22Rv1 (cell line): ENCODE results near the gene HEMK1.

Experiments used
- H3K27ac ChIP-seq: fragments of 450-650 bp; 2 replicates; pipeline ENCODE4 v1.5.1; 2017
- ZFX ChIP-seq: fragments of 450-650 bp; IDR thresholded peaks from 2 replicates; pipeline ENCODE4 v1.6.1; 2017; ENCODE audit warnings: antibody characterized with exemption, borderline replicate concordance
- TF ChIP-seq, protein P1 (sequence below): fragments of 450-650 bp; IDR thresholded peaks from 2 replicates; pipeline ENCODE4 v1.5.1; 2017; ENCODE audit warnings: mild to moderate bottlenecking

Gene HEMK1

DNA sequence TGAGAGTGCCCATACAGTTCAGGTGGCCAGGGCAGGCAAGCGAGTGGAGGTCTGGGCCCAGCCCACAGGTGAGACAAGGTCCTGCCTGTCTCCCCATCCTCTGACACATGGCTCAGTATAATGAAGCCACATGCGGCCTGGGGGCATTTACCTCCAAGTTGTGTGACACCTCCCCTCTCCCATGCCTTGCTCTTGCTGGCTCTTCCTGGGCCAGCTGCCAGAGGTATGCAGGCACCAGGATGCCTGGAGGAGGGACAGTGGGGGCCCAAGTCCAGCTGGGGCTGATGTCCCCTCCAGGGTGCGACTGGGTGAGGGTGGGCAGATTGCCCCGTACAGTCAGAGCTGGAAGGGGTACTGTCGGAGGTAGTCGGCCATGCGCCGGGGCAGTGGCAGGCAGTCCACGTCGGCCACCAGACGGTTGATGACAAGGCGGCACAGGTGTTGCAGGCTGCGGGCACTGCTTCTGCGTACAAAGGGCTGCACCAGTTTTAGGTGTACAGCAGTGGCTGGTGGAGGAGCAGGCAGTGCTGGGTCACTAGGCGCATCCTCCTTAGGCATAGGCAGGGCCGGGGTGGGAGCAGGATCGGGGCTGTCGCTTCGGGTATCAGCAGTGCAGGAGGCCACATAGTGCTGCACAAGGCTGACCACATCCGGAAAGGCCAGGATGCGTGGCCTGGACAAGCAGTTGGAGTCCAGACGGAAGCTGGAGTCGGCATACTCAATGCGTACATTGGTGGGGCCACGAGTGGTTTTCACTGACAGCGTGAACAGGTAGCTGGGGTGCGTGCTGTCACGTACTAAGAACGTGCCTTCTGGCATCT, 38.2 kb downstream of the HEMK1 start:
- no peak for TF ChIP-seq ZFX
- TF ChIP-seq, protein P1, sequence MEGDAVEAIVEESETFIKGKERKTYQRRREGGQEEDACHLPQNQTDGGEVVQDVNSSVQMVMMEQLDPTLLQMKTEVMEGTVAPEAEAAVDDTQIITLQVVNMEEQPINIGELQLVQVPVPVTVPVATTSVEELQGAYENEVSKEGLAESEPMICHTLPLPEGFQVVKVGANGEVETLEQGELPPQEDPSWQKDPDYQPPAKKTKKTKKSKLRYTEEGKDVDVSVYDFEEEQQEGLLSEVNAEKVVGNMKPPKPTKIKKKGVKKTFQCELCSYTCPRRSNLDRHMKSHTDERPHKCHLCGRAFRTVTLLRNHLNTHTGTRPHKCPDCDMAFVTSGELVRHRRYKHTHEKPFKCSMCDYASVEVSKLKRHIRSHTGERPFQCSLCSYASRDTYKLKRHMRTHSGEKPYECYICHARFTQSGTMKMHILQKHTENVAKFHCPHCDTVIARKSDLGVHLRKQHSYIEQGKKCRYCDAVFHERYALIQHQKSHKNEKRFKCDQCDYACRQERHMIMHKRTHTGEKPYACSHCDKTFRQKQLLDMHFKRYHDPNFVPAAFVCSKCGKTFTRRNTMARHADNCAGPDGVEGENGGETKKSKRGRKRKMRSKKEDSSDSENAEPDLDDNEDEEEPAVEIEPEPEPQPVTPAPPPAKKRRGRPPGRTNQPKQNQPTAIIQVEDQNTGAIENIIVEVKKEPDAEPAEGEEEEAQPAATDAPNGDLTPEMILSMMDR = no peak
- no peak overlapping the region for H3K27ac ChIP-seq

DNA sequence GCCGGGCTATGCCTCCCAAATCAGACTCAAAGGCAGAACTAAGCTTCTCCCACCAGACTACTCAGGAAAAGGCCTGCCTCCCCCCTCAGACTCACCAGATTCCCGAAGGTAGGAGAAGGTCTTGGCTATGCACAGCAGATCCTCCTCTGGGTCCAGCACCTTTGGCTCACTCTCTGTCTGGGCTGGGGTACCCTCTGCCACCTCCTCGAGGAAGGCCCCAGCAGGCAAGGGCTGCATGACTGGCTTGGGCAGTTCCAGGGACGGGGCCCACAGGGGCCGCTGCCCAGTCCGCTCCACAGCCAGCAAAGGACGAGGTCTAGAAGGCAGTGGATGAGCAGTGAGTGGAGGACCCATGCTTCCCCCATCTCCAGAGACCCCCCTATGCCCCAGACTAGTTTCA, 39.0 kb downstream of the HEMK1 start:
- H3K27ac ChIP-seq = no peak overlapping the region
- TF ChIP-seq, protein P1 = no peak
- no peak for TF ChIP-seq ZFX

DNA sequence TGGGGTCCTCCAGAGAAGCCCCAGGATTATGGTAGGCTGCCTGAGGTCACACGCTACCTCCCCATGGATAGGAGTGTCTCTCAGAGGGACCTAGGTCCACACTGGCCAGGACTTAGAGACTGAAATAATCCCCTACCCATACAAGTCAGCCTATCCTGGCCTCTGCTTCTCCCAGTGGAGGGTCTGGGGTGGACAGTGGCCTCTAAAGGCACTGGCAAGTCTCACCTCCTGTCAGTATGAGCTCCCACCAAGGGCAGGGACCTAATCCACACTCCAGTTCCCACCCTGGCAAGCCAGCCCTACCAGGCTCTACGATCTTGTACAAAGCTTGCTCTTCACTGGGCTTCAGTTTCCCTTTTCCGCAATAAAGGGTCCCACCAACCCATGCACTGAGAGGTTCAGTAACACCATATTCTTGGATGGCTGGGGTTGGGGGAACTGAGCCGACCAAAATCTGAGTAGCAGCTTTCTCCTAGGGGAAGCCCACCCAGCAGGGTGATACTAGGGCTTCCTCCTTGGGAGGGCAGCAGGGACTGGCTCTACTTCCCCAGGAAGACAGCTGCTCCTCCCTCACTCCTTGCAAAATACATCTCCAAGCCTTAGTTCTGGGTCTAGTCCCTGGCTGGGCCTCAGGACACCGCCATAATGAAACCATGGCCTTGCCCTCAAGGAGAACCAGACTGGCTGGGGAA, 39.9 kb downstream of the HEMK1 start:
- no peak overlapping the region for H3K27ac ChIP-seq
- TF ChIP-seq, protein P1 = no peak
- TF ChIP-seq ZFX = no peak

DNA sequence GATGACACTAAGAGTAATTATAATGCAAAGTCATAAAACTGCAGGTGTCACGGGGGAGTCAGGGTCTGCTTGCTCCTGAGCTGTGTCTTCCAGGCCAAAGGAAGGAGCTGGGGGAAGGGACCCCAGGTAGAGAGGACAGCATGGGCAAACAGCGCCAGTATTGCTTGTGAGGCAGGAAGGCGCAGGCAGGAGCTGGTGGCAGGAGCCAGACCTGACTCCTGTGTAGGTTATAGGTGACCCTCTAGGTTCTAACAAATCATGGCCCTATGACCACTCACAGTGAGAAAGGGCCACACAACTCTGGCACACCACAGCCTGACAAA, 40.4 kb downstream of the HEMK1 start:
- TF ChIP-seq, protein P1 = no peak
- TF ChIP-seq ZFX = no peak
- H3K27ac ChIP-seq = no peak overlapping the region

DNA sequence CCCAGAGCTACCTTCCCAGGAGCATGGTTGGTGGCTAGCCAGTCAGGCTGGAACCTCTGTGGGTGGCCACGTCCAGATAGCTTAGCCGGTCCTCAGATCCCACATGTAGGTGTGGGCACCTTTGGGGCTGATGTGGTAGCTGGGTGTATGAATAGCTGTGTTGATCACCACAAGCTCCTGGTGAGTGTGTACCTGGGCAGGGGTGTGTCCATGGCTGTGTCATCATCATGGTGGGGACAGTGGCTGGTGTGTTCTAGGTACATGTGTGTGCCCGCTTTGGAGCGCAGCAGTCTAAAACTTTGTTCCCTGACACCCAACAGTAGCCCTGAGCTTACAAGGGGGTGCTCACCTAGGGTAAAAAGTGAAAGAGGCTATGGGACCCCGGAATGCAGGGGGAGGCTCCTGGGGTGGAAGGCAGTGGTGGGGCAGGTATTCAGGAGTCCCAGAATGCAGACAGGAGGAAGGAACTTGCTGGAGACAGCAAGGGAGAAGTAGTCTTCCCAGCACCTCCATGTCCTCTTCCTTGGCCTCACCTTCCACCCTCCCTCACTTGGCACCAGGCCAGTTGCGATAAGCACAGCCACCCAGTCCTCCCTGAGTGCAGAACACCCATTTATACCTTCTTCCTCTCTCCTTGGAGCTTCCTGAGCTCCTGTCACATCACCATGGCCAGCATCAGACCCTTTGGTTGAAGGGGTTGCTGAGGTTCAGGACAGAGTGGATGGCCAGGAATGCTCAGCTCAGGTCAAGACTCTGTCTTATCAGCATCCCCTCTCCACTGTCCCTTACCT, 41.1 kb downstream of the HEMK1 start:
- H3K27ac ChIP-seq = no peak overlapping the region
- TF ChIP-seq, protein P1 = no peak
- no peak for TF ChIP-seq ZFX

DNA sequence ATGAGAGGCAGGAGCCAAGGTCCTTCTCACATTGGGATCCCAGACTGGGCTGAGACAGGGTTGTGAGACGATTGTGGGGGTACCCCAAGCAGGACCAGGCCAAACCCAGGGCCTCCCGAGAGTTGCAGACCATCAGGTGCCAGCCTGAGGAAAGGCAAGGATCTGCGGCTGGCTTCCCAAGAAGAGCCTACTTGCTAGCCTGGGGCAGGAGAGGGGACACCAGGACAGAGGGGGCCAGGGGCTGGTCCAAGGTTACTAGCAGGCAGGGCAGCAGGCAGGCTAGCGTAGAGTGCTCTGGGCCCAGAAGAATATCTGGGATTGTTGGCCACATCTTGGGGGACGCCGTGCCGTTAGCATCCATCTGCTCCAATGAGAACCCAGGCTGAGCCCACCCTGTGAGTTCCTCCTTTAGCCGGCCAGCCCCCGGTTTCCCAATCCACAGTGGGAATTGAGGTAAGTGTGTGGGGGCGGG, 41.7 kb downstream of the HEMK1 start:
- no peak for TF ChIP-seq ZFX
- TF ChIP-seq, protein P1 = no peak
- H3K27ac ChIP-seq = peak overlapping the region; percentile 62
